HCT116 (cell line): ENCODE results near the gene WDR88. TPM values are rescaled to one million over a fixed set of nuclear protein-coding genes. Genes with fewer than 3 reads are reported as not detected.

ENCODE experiments used
- ATAC-seq: fragments of 200-7000 bp; cut with Tn5 transposase; 2 replicates; pipeline ENCODE4 v1.9.1; 2020; ENCODE audit warnings: mild to moderate bottlenecking, moderate library complexity
- BruUV-seq: library from RNA; stranded (reverse); fragments of 400-500 nt; replicated peaks from 2 replicates; lab custom pipeline; 2021; lab: Mats Ljungman, UMichigan
- CTCF ChIA-PET: fragments of 300-600 bp; sonication (Branson Sonifier 250); formaldehyde crosslinking; loops from one replicate; lab custom pipeline; 2021; ENCODE audit warnings: antibody characterized with exemption; lab: Charles Lee
- POLR2A ChIA-PET: fragments of 300-600, 350-600 bp; sonication (Branson Sonifier 250); formaldehyde crosslinking; loops from one replicate; lab custom pipeline; 2021; ENCODE audit warnings: antibody characterized with exemption; lab: Charles Lee
- RAD21 ChIA-PET, 2 experiments: fragments of 300-600 bp; sonication (Branson Sonifier 250); formaldehyde crosslinking; loops; one replicate each; lab custom pipeline; 2023; ENCODE audit warnings: low total read pairs in 2 of 2; ENCODE audit not compliant: uncharacterized antibody in 2 of 2, unreplicated experiment in 2 of 2, low non-redundant PET in 1 of 2; lab: Charles Lee
- DNase-seq: peaks from one replicate; pipeline ENCODE4 v3.0.0-alpha.2; 2010; ENCODE audit warnings: low read depth, low spot score
- H2AFZ ChIP-seq: fragments of 200-600 bp; shearing (Covaris generic), sonication (generic); 2 replicates; pipeline ENCODE4 v1.6.1; 2017; ENCODE audit warnings: low read depth, mixed run types, mixed read lengths, antibody characterized with exemption, low read length; ENCODE audit not compliant: poor library complexity, severe bottlenecking
- H3K27ac ChIP-seq: 2 replicates; pipeline ENCODE4 v1.5.1; 2012; ENCODE audit warnings: low read depth, low read length
- H3K27me3 ChIP-seq: fragments of 200-600 bp; sonication (generic); 2 replicates; pipeline ENCODE4 v1.6.1; 2016; ENCODE audit warnings: mixed run types, low read length, mixed read lengths; ENCODE audit not compliant: insufficient read depth
- H3K36me3 ChIP-seq, 2 experiments: fragments of 200-500 bp in 1 of 2; fragments of 200-600 bp in 1 of 2; sonication (Bioruptor generic) in 1 of 2; sonication (generic) in 1 of 2; 2 replicates each; pipeline versions ENCODE4 v1.5.1 to v1.6.1; 2014 to 2016; ENCODE audit warnings: low read length in 2 of 2, inconsistent platforms in 1 of 2, mixed read lengths in 1 of 2, mixed run types in 1 of 2; ENCODE audit not compliant: insufficient read depth in 2 of 2, control insufficient read depth in 1 of 2
- H3K4me1 ChIP-seq, 2 experiments: fragments of 200-600 bp in 1 of 2; sonication (generic) in 1 of 2; 2 replicates each; pipeline versions ENCODE4 v1.5.1 to v1.6.1; 2012 to 2017; ENCODE audit warnings: low read length in 2 of 2, inconsistent platforms in 1 of 2, mild to moderate bottlenecking in 1 of 2, mixed read lengths in 1 of 2, mixed run types in 1 of 2, moderate library complexity in 1 of 2; ENCODE audit not compliant: insufficient read depth in 2 of 2, control insufficient read depth in 1 of 2
- H3K4me2 ChIP-seq: fragments of 200-600 bp; sonication (generic); 2 replicates; pipeline ENCODE4 v1.6.1; 2017; ENCODE audit warnings: mixed run types, low read length, mixed read lengths
- H3K4me3 ChIP-seq, 2 experiments: fragments of 200-600 bp in 1 of 2; sonication (generic) in 1 of 2; replicated peaks in 1 of 2; 2 replicates each; pipeline ENCODE4 v1.5.1; 2011 to 2016; ENCODE audit warnings: low read length in 2 of 2, control low read depth in 1 of 2, low read depth in 1 of 2, mild to moderate bottlenecking in 1 of 2, mixed read lengths in 1 of 2, mixed run types in 1 of 2
- H3K79me2 ChIP-seq: fragments of 200-600 bp; sonication (generic); 2 replicates; pipeline ENCODE4 v1.6.1; 2017; ENCODE audit warnings: mild to moderate bottlenecking, mixed run types, low read length, moderate library complexity, mixed read lengths; ENCODE audit not compliant: insufficient read depth
- H3K9ac ChIP-seq: fragments of 200-600 bp; sonication (generic); 2 replicates; pipeline ENCODE4 v1.6.1; 2016; ENCODE audit warnings: low read length, mixed read lengths
- H3K9me2 ChIP-seq: fragments of 200-600 bp; sonication (generic), shearing (Covaris generic); 2 replicates; pipeline ENCODE4 v1.6.1; 2017; ENCODE audit warnings: mixed run types, mild to moderate bottlenecking, moderate library complexity; ENCODE audit not compliant: insufficient read depth
- H3K9me3 ChIP-seq, 2 experiments: fragments of 200-500 bp in 1 of 2; fragments of 200-600 bp in 1 of 2; sonication (Bioruptor generic) in 1 of 2; sonication (generic) in 1 of 2; 2 replicates each; pipeline ENCODE4 v1.6.1; 2014 to 2017; ENCODE audit warnings: low read length in 2 of 2, mixed read lengths in 2 of 2, inconsistent platforms in 1 of 2, low read depth in 1 of 2, mild to moderate bottlenecking in 1 of 2, mixed run types in 1 of 2, moderate library complexity in 1 of 2; ENCODE audit not compliant: control insufficient read depth in 1 of 2, insufficient read depth in 1 of 2
- H4K20me1 ChIP-seq: fragments of 200-600 bp; sonication (generic), shearing (Covaris generic); 2 replicates; pipeline ENCODE4 v1.6.1; 2017; ENCODE audit warnings: mixed run types, mild to moderate bottlenecking, moderate library complexity; ENCODE audit not compliant: insufficient read depth
- ELF1 ChIP-seq: IDR thresholded peaks from 2 replicates; pipeline ENCODE4 v1.6.1; 2012; ENCODE audit warnings: low read depth, borderline replicate concordance
- EZH2 ChIP-seq: fragments of 200-600 bp; sonication (generic); IDR thresholded peaks from 2 replicates; pipeline ENCODE4 v1.6.1; 2017; ENCODE audit warnings: antibody characterized with exemption, mixed run types
- MAX ChIP-seq: IDR thresholded peaks from 2 replicates; pipeline ENCODE4 v1.6.1; 2012
- SRF ChIP-seq: IDR thresholded peaks from 2 replicates; pipeline ENCODE4 v1.6.1; 2012; ENCODE audit warnings: low read depth
- ZFX ChIP-seq: fragments of 450-650 bp; IDR thresholded peaks from 2 replicates; pipeline ENCODE4 v1.6.1; 2017
- intact Hi-C: fragments of 100-400 bp; cut with micrococcal nuclease; formaldehyde crosslinking; loops from 2 replicates; pipeline ENCODE4 v1.10.0; 2022
- total RNA-seq: library from RNA; stranded (reverse); gene quantifications from one replicate; pipeline ENCODE4 v1.2.1, GENCODE V29; 2021; ENCODE audit not compliant: unreplicated experiment

Gene WDR88
- total RNA-seq, 1 experiment from 2014 or later = not detected

- Histone ChIP-seq H3K9me2 (no peaks in the 10 kb centered on the region), H4K20me1 (no peaks in the 10 kb centered on the region), H3K4me1 (peaks cover 11 to 18% of the 10 kb centered on the region in 2 experiments), H3K36me3 (peaks cover 0 to 7% of the 10 kb centered on the region in 2 experiments; a peak in 1 of 4 replicates), H3K9me3 (no peaks in the 10 kb centered on the region), H2AFZ (no peak overlapping the region), H3K79me2 (peaks cover 14% of the 10 kb centered on the region), H3K27ac (peak overlapping the region; percentile 69), H3K4me2 (peak overlapping the region; percentile 75), H3K9ac (peak overlapping the region; percentile 54), H3K27me3 (no peaks in the 10 kb centered on the region), H3K4me3 (peak overlapping the region; percentile 60 to 63)
- no TSS peak for BruUV-seq
- ChIA-PET CTCF (interaction anchor here (1.2 kb wide), 1 partner anchor 11 kb away, joined by 5 read pairs; no protein-coding TSS in a partner anchor), RAD21 (no interaction called here), POLR2A (interaction anchor here (0.9 kb wide), 1 partner anchor 51 kb away, joined by 4 read pairs; no protein-coding TSS in a partner anchor)
- TF ChIP-seq ZFX = peak; percentile 83
- TF ChIP-seq MAX = peak; percentile 39; the same call in 1 of the 2 replicates
- TF ChIP-seq ELF1 = no peak
- TF ChIP-seq EZH2 = no peak
- no peak for TF ChIP-seq SRF
- DNase-seq = no peak
- intact Hi-C loops = no loop called here
- ATAC-seq = peak; percentile 64
These were observed 63.2 kb downstream of the WDR88 start for GRCh38 chr19:33194886-33195644.

DNA sequence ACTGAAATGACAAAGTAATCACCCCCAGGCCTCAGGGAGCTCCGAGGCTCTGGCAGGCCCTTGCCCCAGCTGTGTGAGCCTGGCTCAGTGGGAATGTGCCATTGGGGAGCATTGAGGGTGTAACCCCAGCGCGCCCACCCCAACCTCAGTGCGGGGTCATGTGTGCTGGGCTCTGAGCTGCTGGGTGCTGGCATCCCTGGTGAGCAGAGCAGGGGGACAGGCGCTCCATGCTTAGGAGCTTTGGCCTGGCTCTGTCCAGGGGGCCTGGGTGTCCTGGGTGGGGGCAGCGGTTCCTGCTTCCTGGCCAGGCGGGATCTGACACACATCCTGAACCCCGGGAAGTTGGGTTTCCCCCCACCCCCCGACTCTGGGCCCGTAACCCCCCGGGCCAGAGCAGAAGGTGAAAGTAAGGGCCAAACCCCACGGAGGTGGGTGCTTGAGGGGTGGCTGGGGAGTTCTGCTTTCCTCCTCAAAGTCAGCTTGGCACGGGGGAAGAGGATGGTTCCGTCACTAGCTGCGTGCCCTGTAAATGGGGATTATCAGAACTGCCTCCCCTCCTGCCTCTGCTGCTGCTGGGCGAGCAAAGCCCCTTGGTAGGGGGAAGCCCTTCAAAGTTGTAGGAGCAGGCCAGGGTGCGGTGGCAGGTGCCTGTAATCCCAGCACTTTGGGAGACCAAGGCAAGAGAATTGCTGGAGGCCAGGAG, 63.9 kb downstream of the WDR88 start:
- H2AFZ ChIP-seq = no peak overlapping the region
- no peak for ATAC-seq
- peaks cover 11 to 18% of the 10 kb centered on the region in 2 experiments for H3K4me1 ChIP-seq
- peaks cover 14% of the 10 kb centered on the region for H3K79me2 ChIP-seq
- CTCF ChIA-PET = interaction anchor here (1.2 kb wide), 1 partner anchor 12 kb away, joined by 5 read pairs; no protein-coding TSS in a partner anchor
- no peaks in the 10 kb centered on the region for H3K9me2 ChIP-seq
- peak overlapping the region; percentile 75 for H3K4me2 ChIP-seq
- DNase-seq = no peak
- no peaks in the 10 kb centered on the region for H3K27me3 ChIP-seq
- peak overlapping the region; percentile 69; the same call in 1 of the 2 replicates for H3K27ac ChIP-seq
- peak overlapping the region; percentile 54 for H3K9ac ChIP-seq
- RAD21 ChIA-PET = no interaction called here
- no peaks in the 10 kb centered on the region for H4K20me1 ChIP-seq
- intact Hi-C loops = no loop called here
- H3K4me3 ChIP-seq = peak overlapping the region; percentile 60 to 63
- no peak for TF ChIP-seq ELF1
- BruUV-seq = no TSS peak
- POLR2A ChIA-PET = interaction anchor here (0.9 kb wide), 1 partner anchor 52 kb away, joined by 4 read pairs; no protein-coding TSS in a partner anchor
- H3K9me3 ChIP-seq = no peaks in the 10 kb centered on the region
- H3K36me3 ChIP-seq = peaks cover 0 to 7% of the 10 kb centered on the region in 2 experiments; a peak in 1 of 4 replicates
